H1 (cell line): ENCODE data around the gene MAP4K5. TPM values are rescaled to one million over a fixed set of nuclear protein-coding genes. Genes with fewer than 3 reads are reported as not detected.

Experiments
- CTCF ChIA-PET: fragments of 300-600 bp; sonication (Branson Sonifier 250); formaldehyde crosslinking; loops from one replicate; lab custom pipeline; 2021; ENCODE audit not compliant: partially characterized antibody; lab: Charles Lee
- POLR2A ChIA-PET: fragments of 300-600 bp; sonication (Branson Sonifier 250); formaldehyde crosslinking; loops from one replicate; lab custom pipeline; 2021; ENCODE audit warnings: inconsistent platforms; ENCODE audit not compliant: partially characterized antibody; lab: Charles Lee
- DNase-seq, 2 experiments: peaks; one replicate each; pipeline versions ENCODE4 v3.0.0 to v3.0.0-alpha.2; 2010 to 2022; ENCODE audit warnings: low spot score in 2 of 2, low read depth in 1 of 2, mixed read lengths in 1 of 2
- FAIRE-seq: peaks from 2 replicates; lab custom pipeline; 2011; peaks lifted over from hg19 to GRCh38; lab: Jason Lieb, UNC
- H2AFZ ChIP-seq: 2 replicates; pipeline ENCODE4 v1.8.1; 2012; ENCODE audit warnings: low read length, inconsistent platforms
- H2AK5ac ChIP-seq: 2 replicates; pipeline ENCODE4 v1.6.1; 2013; ENCODE audit warnings: low read depth, low read length
- H2BK120ac ChIP-seq: replicated peaks from 2 replicates; pipeline ENCODE3; 2013; ENCODE audit warnings: low read depth, low read length, inconsistent platforms
- H2BK12ac ChIP-seq: 2 replicates; pipeline ENCODE4 v1.6.1; 2013; ENCODE audit warnings: low read depth, low read length
- H2BK15ac ChIP-seq: 2 replicates; pipeline ENCODE4 v1.6.1; 2013; ENCODE audit warnings: low read length
- H2BK20ac ChIP-seq: 2 replicates; pipeline ENCODE4 v1.6.1; 2013; ENCODE audit warnings: low read length
- H2BK5ac ChIP-seq: 2 replicates; pipeline ENCODE4 v1.6.1; 2013; ENCODE audit warnings: low read depth, low read length
- H3K14ac ChIP-seq: 2 replicates; pipeline ENCODE4 v1.6.1; 2013; ENCODE audit warnings: inconsistent platforms; ENCODE audit not compliant: insufficient read length
- H3K18ac ChIP-seq: 2 replicates; pipeline ENCODE4 v1.6.1; 2013; ENCODE audit warnings: low read length; ENCODE audit errors: extremely low read depth
- H3K23ac ChIP-seq: 2 replicates; pipeline ENCODE4 v1.6.1; 2013; ENCODE audit warnings: inconsistent platforms; ENCODE audit not compliant: insufficient read length
- H3K23me2 ChIP-seq: 2 replicates; pipeline ENCODE4 v1.6.1; 2013; ENCODE audit warnings: low read depth, low read length
- H3K27ac ChIP-seq: 2 replicates; pipeline ENCODE4 v1.6.1; 2011; ENCODE audit warnings: low read depth, low read length, inconsistent platforms
- H3K27me3 ChIP-seq, 4 experiments: replicated peaks in 1 of 4; 1 replicate in 1 of 4; 2 replicates in 3 of 4; pipeline versions ENCODE4 v1.6.1 to v1.8.1; 2011 to 2013; ENCODE audit warnings: low read length in 3 of 4, mild to moderate bottlenecking in 3 of 4, inconsistent platforms in 2 of 4, mixed read lengths in 2 of 4, moderate library complexity in 1 of 4; ENCODE audit not compliant: control insufficient read depth in 3 of 4, insufficient read depth in 3 of 4; ENCODE audit errors: extremely low read depth in 1 of 4
- H3K36me3 ChIP-seq, 4 experiments: 2 replicates each; pipeline versions ENCODE4 v1.6.1 to v1.8.1; 2011 to 2013; ENCODE audit warnings: mild to moderate bottlenecking in 4 of 4, low read length in 3 of 4, moderate library complexity in 2 of 4, control low read depth in 1 of 4, inconsistent platforms in 1 of 4; ENCODE audit not compliant: insufficient read depth in 4 of 4, control insufficient read depth in 2 of 4
- H3K4ac ChIP-seq: replicated peaks from 2 replicates; pipeline ENCODE3; 2013; ENCODE audit warnings: low read length, low read depth, mixed read lengths, inconsistent platforms; ENCODE audit not compliant: insufficient read length
- H3K4me1 ChIP-seq, 4 experiments: replicated peaks in 1 of 4; 1 replicate in 1 of 4; 2 replicates in 3 of 4; pipeline versions ENCODE4 v1.6.1 to v1.8.1; 2011 to 2013; ENCODE audit warnings: low read length in 3 of 4, inconsistent platforms in 2 of 4, mixed read lengths in 1 of 4; ENCODE audit not compliant: insufficient read depth in 4 of 4, control insufficient read depth in 3 of 4
- H3K4me2 ChIP-seq, 2 experiments: 2 replicates each; pipeline versions ENCODE4 v1.6.1 to v1.8.1; 2011 to 2013; ENCODE audit warnings: low read depth in 2 of 2, low read length in 2 of 2, control low read depth in 1 of 2, inconsistent platforms in 1 of 2, mild to moderate bottlenecking in 1 of 2; ENCODE audit not compliant: insufficient read depth in 1 of 2
- H3K4me3 ChIP-seq, 4 experiments: fragments of 200-600, 300-600 bp in 1 of 4; sonication (generic), shearing (Covaris generic), sonication (Bioruptor Twin) in 1 of 4; 2 replicates each; pipeline versions ENCODE4 v1.5.1 to v1.8.1; 2011 to 2016; ENCODE audit warnings: low read length in 4 of 4, low read depth in 3 of 4, control low read depth in 2 of 4, inconsistent platforms in 2 of 4, mild to moderate bottlenecking in 2 of 4, mixed read lengths in 1 of 4, moderate library complexity in 1 of 4; ENCODE audit not compliant: insufficient read depth in 2 of 4; ENCODE audit errors: extremely low read depth in 1 of 4
- H3K56ac ChIP-seq: replicated peaks from 2 replicates; pipeline ENCODE3; 2013; ENCODE audit warnings: low read depth, mild to moderate bottlenecking, mixed read lengths, low read length, inconsistent platforms; ENCODE audit not compliant: insufficient read length
- H3K79me1 ChIP-seq: 2 replicates; pipeline ENCODE4 v1.6.1; 2013; ENCODE audit warnings: low read depth, low read length, control low read depth
- H3K79me2 ChIP-seq, 2 experiments: 2 replicates each; pipeline versions ENCODE4 v1.6.1 to v1.8.1; 2012 to 2013; ENCODE audit warnings: low read length in 2 of 2, mild to moderate bottlenecking in 2 of 2, inconsistent platforms in 1 of 2; ENCODE audit not compliant: insufficient read depth in 2 of 2, control insufficient read depth in 1 of 2
- H3K9ac ChIP-seq, 4 experiments: replicated peaks in 1 of 4; 1 replicate in 1 of 4; 2 replicates in 3 of 4; pipeline versions ENCODE4 v1.6.1 to v1.8.1; 2011 to 2013; ENCODE audit warnings: low read depth in 3 of 4, low read length in 3 of 4, control low read depth in 2 of 4, mild to moderate bottlenecking in 2 of 4, moderate library complexity in 2 of 4, inconsistent platforms in 1 of 4; ENCODE audit errors: extremely low read depth in 1 of 4
- H3K9me3 ChIP-seq, 2 experiments: 2 replicates each; pipeline versions ENCODE4 v1.6.1 to v1.8.1; 2012 to 2013; ENCODE audit warnings: mild to moderate bottlenecking in 2 of 2, moderate library complexity in 2 of 2, control low read depth in 1 of 2, inconsistent platforms in 1 of 2, low read depth in 1 of 2, low read length in 1 of 2, mixed read lengths in 1 of 2; ENCODE audit not compliant: insufficient read depth in 2 of 2
- H4K20me1 ChIP-seq, 2 experiments: replicated peaks in 1 of 2; 2 replicates each; pipeline versions ENCODE3 to v1.8.1; 2011 to 2013; ENCODE audit warnings: inconsistent platforms in 2 of 2, low read length in 2 of 2, mild to moderate bottlenecking in 1 of 2; ENCODE audit not compliant: insufficient read depth in 2 of 2, control insufficient read depth in 1 of 2
- H4K5ac ChIP-seq: 2 replicates; pipeline ENCODE4 v1.6.1; 2013; ENCODE audit warnings: low read length, low read depth, mixed read lengths, inconsistent platforms; ENCODE audit not compliant: insufficient read length
- H4K8ac ChIP-seq: 2 replicates; pipeline ENCODE4 v1.8.0; 2013; ENCODE audit warnings: mild to moderate bottlenecking, moderate library complexity, low read length, inconsistent platforms; ENCODE audit not compliant: insufficient read depth; ENCODE audit errors: extremely low read depth
- H4K91ac ChIP-seq: replicated peaks from 2 replicates; pipeline ENCODE3; 2013; ENCODE audit warnings: low read length, mixed read lengths, inconsistent platforms; ENCODE audit not compliant: insufficient read length
- ATF3 ChIP-seq: IDR thresholded peaks from 2 replicates; pipeline ENCODE4 v1.6.1; 2011; ENCODE audit warnings: low read depth, mild to moderate bottlenecking, low read length; ENCODE audit not compliant: insufficient read depth
- CHD1 ChIP-seq: IDR thresholded peaks from 2 replicates; pipeline ENCODE4 v1.6.1; 2012; ENCODE audit warnings: low read depth, low read length, improper control_type of control experiment
- CHD2 ChIP-seq: IDR thresholded peaks from 2 replicates; pipeline ENCODE4 v1.6.1; 2012; ENCODE audit warnings: low read length, improper control_type of control experiment
- GTF2F1 ChIP-seq: IDR thresholded peaks from 2 replicates; pipeline ENCODE4 v1.6.1; 2012; ENCODE audit warnings: low read depth, low read length, improper control_type of control experiment, borderline replicate concordance
- JUND ChIP-seq: IDR thresholded peaks from 2 replicates; pipeline ENCODE4 v1.6.1; 2011; ENCODE audit warnings: mild to moderate bottlenecking, improper control_type of control experiment, low read length
- MAFK ChIP-seq: IDR thresholded peaks from 2 replicates; pipeline ENCODE4 v1.6.1; 2012; ENCODE audit warnings: low read depth, mild to moderate bottlenecking, improper control_type of control experiment, low read length
- MAX ChIP-seq: IDR thresholded peaks from 2 replicates; pipeline ENCODE4 v1.6.1; 2012; ENCODE audit warnings: inconsistent platforms
- POLR2A ChIP-seq, 2 experiments: IDR thresholded peaks; 1 replicate in 1 of 2; 2 replicates in 1 of 2; pipeline ENCODE4 v1.6.1; 2011; ENCODE audit warnings: low read depth in 2 of 2, low read length in 2 of 2, mild to moderate bottlenecking in 2 of 2; ENCODE audit errors: control extremely low read depth in 1 of 2
- RAD21 ChIP-seq, 2 experiments: IDR thresholded peaks in 1 of 2; conservative IDR thresholded peaks in 1 of 2; 2 replicates each; pipeline ENCODE4 v1.6.1; 2011; ENCODE audit warnings: low read depth in 2 of 2, low read length in 2 of 2, improper control_type of control experiment in 1 of 2, inconsistent platforms in 1 of 2, mild to moderate bottlenecking in 1 of 2, moderate library complexity in 1 of 2
- RFX5 ChIP-seq: IDR thresholded peaks from 2 replicates; pipeline ENCODE4 v1.6.1; 2011; ENCODE audit warnings: low read depth, low read length, improper control_type of control experiment, borderline replicate concordance
- RNF2 ChIP-seq: fragments of 200-900, 300-1000 bp; sonication (generic); IDR thresholded peaks from 2 replicates; pipeline ENCODE4 v1.7.1; 2016; ENCODE audit warnings: borderline replicate concordance, low read depth, mild to moderate bottlenecking, antibody characterized with exemption, low read length; ENCODE audit not compliant: poor library complexity, severe bottlenecking; ENCODE audit errors: missing control alignments
- TAF1 ChIP-seq: IDR thresholded peaks from 2 replicates; pipeline ENCODE4 v1.6.1; 2011; ENCODE audit warnings: mild to moderate bottlenecking, low read depth, low read length
- TAF7 ChIP-seq: optimal IDR thresholded peaks from 2 replicates; pipeline ENCODE3; 2011; ENCODE audit warnings: low read depth, mild to moderate bottlenecking, inconsistent platforms, low read length, moderate library complexity, borderline replicate concordance
- TBP ChIP-seq: IDR thresholded peaks from 2 replicates; pipeline ENCODE4 v1.6.1; 2011; ENCODE audit warnings: low read depth, low read length, improper control_type of control experiment
- WGBS, 2 experiments: shearing (Covaris generic) in 1 of 2; methylation state at CpG; one replicate each; pipeline versions ENCODE4 v1.1.6 to v1.1.7; 2013 to 2015; ENCODE audit warnings: low lambda C conversion rate in 2 of 2, mixed read lengths in 2 of 2, inconsistent platforms in 1 of 2, low coverage in 1 of 2, missing lambda C conversion rate in 1 of 2; ENCODE audit not compliant: insufficient replicate concordance in 2 of 2, insufficient coverage in 1 of 2, insufficient read length in 1 of 2; ENCODE audit errors: extremely low coverage in 1 of 2, missing lambda C conversion rate in 1 of 2; 5-methylcytosine and 5-hydroxymethylcytosine counted together
- polyA plus RNA-seq, 7 experiments: library from polyadenylated mRNA; depleted of rRNA in 3 of 7; stranded (reverse) in 5 of 7; unstranded in 2 of 7; fragments of >200 nt in 5 of 7; fragments of 200-250 nt in 2 of 7; gene quantifications; 1 replicate in 5 of 7; 2 replicates in 1 of 7; 4 replicates in 1 of 7; pipeline versions ENCODE4 v1.2.1 to v1.2.3, GENCODE V29; 2011 to 2013; ENCODE audit warnings: missing spikeins in 2 of 7, mixed read lengths in 2 of 7
- total RNA-seq: library from RNA; stranded (reverse); fragmentation: NEBNext Ultra II Directional; extraction: Animal tissue kit (Norgen Biotek cat#: 25700); gene quantifications from 2 replicates; pipeline ENCODE4 v1.2.1, GENCODE V29; 2021

MAP4K5 gene
- total and polyA plus RNA-seq, 2 of the 8 experiments (the other 6 are each of a cell fraction or from before 2014, with no cell fraction given), result 7.6 to 34.5 TPM

- H3K27me3 ChIP-seq, result no peaks in the 10 kb centered on the region
- H3K23me2 ChIP-seq, result no peaks in the 10 kb centered on the region
- no peak overlapping the region for H4K91ac ChIP-seq
- POLR2A ChIA-PET, result no interaction called here
- H4K5ac ChIP-seq, result no peak overlapping the region
- H3K27ac ChIP-seq, result no peak overlapping the region
- DNase-seq, result no peak
- no peak overlapping the region for H4K8ac ChIP-seq
- no peak overlapping the region for H2BK20ac ChIP-seq
- no peak overlapping the region for H3K18ac ChIP-seq
- H3K9me3 ChIP-seq, result no peaks in the 10 kb centered on the region
- H3K36me3 ChIP-seq, result peaks cover 4 to 63% (median 19%) of the 10 kb centered on the region in 4 experiments
- no peaks in the 10 kb centered on the region for H4K20me1 ChIP-seq
- H2BK15ac ChIP-seq, result no peak overlapping the region
- H3K14ac ChIP-seq, result no peak overlapping the region
- FAIRE-seq, result no peak
- H2BK120ac ChIP-seq, result no peak overlapping the region
- no peak overlapping the region for H2AFZ ChIP-seq
- H2BK12ac ChIP-seq, result no peak overlapping the region
- no peak overlapping the region for H3K4ac ChIP-seq
- H3K4me2 ChIP-seq, result no peak overlapping the region
- no peaks in the 10 kb centered on the region for H3K4me1 ChIP-seq
- H3K79me2 ChIP-seq, result no peaks in the 10 kb centered on the region
- no peak overlapping the region for H2AK5ac ChIP-seq
- no peaks in the 10 kb centered on the region for H3K79me1 ChIP-seq
- 94% methylated on average over 1 of the region's 1 CpG; no CpG with 5 or more reads in 1 of the 2 experiments for WGBS, 2 experiments
- no peak overlapping the region for H3K9ac ChIP-seq
- CTCF ChIA-PET, result interaction anchor here (0.9 to 1.0 kb wide), 2 partner anchors 10 to 11 kb away, joined by 3 to 4 read pairs; no protein-coding TSS in a partner anchor
- H3K56ac ChIP-seq, result no peak overlapping the region
- H3K23ac ChIP-seq, result no peak overlapping the region
- H2BK5ac ChIP-seq, result no peak overlapping the region
- H3K4me3 ChIP-seq, result no peak overlapping the region
- TF ChIP-seq TAF1 (no peak), POLR2A (IDR thresholded peaks at IDR 0.05; ENCODE audit: control extremely low read depth in 1 of 2, low read depth in 2 of 2, low read length in 2 of 2) (no peak), GTF2F1 (no peak), RAD21 (IDR thresholded peaks at IDR 0.05 in 1 of 2, conservative IDR thresholded peaks at IDR 0.05 in 1 of 2; ENCODE audit: low read depth in 2 of 2, low read length in 2 of 2) (no peak), TAF7 (no peak), RNF2 (no peak), CHD2 (no peak), JUND (no peak), CHD1 (no peak), ATF3 (no peak), MAX (no peak), MAFK (no peak), TBP (no peak), RFX5 (no peak)
Observed at GRCh38 chr14:50447461-50447860, 84.9 kb downstream of the MAP4K5 start.
